Putamen (tissue), 1 donor: Measurements from ENCODE around the gene EYA4.
"Not testable (repeated sequence)": the region's sequence is repeated elsewhere in the genome, so short reads cannot be mapped to it uniquely, and the experiment has no call there.

Experiments
- DNase-seq: peaks from one replicate; pipeline ENCODE4 v3.0.0-alpha.2; 2016; ENCODE audit warnings: low spot score

The EYA4 gene

DNA sequence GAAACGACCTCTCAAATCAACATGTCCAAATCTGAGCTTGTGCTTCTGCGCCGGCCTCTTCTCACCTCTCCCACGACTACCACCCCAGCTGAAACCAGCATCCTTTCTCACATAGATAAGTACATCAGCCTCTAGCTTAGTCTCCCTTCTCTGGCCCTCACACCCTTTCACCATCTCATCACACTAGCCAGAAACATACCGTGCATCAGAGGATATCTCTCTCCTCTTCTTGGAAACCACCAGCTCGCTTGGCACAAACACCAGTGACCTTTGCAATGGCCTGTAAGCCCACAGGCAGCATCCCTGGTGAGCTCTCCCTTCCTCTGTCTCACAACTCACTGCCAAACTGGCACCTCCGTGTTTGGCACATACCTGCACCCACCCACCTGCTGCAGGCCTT is 291.8 kb downstream of the EYA4 start:
- no peak for DNase-seq

DNA sequence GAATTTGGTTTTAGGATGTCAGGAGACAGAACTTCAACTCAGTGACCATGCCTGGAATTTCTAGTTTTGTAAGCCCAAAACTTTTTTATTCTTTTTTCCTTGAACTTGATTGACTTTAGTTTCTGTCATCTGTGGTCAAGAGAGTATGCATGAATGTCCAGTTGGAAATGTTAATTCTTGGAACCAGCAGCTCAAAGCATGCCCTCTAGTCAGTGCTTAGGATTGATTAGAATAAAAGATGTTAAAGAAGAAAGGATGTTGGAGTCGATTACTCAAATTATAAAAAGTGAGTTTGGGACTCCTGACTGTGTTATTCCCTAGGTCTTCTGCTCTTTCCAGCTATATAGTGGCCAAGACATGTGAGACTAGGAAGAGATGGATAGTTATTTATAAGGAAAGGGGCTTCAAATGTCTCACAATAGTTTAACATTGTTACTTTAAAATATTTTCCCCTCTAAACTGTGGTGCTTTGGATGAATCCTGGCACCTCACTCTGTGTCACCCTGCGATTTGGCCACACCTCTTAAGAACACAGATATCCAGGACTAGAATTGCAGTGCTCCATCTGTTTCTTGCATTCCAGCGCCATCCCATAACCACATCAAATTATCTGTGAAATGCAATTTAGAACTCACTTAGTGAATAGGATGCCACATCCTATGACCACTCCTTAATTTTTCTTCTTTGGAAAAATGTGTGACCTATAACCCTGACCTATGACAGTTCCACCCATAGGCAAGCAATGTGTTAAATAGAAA is 298.5 kb downstream of the EYA4 start:
- no peak for DNase-seq

DNA sequence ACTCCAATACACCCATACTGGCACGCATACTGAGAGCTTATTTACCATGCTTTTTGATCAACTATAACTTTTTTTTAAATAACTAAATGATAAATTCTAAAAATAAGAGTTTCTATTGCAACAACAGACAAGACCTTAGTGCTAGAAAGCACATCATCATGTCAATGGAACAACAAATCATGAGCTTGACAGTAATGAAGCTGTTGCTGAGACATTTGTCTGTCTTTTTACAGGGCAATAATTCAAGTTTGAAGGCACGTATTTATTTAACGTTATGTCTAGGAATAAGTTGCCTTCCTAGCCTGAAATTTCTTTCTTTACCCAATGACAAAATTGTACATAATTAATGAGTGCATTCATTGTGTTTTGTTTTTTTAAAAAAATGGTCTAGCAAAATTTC is 299.2 kb downstream of the EYA4 start:
- no peak for DNase-seq

DNA sequence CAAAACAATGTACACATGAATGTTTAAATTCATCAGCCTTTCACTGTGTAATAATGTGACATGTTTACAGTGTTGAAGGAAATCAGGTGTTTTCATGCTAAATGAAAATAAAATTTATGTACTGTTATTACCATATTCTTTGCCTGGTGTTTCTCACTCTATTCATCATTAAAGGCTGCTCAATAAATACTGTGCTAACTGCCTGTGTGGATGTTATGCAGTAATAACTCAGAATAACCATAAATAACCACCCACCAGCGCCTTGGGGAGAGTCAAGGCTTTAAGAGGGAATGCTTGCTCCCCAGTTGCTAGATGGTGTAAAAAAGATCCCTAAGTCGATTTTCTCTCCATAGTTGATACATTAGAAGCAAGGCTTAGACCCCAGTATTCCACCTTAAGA is 299.9 kb downstream of the EYA4 start:
- no peak for DNase-seq

DNA sequence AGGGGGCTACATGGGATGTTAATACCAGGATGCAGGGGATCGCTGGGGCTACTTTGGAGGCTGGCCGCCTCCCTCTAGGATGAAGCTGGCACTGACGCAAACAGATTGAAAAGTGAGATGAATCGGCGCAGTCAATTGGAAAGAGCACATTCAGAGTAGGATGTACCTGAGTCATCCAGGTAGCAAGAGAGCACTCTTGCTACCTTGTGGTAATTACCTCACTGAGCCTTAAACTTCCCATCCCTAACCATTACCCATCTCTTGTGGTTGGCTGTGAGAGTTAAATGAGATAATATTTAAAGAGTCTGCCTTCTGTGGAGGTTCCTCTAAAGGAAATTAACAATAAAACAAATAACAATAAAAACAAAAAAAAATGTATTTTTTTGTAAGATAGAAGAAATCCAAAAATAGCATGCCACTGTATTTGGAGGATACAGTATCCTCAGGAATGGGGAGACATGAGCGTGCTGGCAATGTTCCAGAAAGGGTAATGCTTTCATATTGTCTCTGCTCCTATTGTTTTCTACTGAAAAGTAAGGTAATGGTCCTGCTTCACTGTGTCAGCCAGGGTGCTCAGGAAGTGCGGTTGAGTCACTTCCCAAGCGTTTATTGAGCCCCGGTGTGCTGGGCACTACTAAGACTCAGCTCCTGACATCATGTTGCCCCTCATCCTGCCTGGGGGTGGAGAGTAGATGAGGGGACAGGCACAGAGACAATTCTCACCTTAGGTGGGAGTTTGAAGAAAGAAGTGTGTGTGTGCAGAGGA is 301.1 kb downstream of the EYA4 start:
- DNase-seq = no peak

DNA sequence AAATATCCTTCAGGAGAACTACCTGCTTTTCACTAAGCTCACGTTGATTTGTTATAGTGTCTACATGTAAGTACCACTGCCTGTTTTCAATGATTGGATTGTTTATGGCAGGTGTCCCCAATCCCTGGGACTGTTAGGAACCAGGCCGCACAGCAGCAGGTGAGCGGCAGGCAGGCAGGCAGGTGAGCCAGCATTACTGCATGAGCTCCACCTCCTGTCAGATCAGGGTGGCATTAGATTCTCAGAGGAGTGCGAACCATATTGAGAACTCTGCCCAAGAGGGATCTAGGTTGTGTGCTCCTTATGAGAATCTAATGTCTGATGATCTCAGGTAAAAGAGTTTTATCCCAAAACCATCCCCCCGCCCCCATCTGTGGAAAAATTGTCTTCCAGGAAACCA is 303.3 kb downstream of the EYA4 start:
- DNase-seq = no peak

DNA sequence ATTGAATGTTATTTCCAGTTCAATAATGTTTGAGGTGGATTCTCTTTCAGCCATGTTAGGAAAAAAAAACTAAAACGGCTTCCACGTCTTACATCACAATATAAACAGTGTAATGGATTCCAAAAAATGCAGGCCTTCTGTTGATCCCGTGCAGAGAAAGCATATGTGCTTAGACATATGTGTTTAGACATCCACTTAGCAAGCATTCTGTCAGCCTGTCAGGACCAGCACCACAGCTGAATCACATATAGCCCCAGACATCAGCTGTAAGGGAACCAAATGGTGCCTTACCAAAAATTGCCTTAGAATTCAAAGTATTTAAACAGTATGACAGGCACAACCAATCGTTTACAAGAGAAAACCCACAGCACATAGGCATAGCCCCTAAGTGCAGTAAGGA is 304.9 kb downstream of the EYA4 start:
- no peak for DNase-seq

DNA sequence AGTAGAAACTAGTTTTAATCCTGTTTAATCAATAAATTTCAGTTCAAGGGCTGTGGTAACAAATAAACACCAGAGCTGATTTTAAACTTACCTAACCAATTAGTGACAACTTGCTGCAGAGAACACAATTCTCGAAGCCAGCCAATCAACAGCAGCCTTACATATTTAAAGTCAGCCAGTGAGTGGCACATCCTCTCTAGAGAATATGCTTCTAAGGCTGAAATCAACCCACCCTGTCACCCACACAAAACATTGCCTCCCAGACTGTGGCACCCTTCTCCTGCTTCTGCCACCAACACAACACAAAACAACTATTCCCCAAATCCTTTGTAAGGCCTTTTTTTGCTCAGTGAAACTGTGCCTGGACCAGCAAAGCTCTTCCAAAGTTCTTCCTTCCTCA is 306.0 kb downstream of the EYA4 start:
- DNase-seq = no peak

DNA sequence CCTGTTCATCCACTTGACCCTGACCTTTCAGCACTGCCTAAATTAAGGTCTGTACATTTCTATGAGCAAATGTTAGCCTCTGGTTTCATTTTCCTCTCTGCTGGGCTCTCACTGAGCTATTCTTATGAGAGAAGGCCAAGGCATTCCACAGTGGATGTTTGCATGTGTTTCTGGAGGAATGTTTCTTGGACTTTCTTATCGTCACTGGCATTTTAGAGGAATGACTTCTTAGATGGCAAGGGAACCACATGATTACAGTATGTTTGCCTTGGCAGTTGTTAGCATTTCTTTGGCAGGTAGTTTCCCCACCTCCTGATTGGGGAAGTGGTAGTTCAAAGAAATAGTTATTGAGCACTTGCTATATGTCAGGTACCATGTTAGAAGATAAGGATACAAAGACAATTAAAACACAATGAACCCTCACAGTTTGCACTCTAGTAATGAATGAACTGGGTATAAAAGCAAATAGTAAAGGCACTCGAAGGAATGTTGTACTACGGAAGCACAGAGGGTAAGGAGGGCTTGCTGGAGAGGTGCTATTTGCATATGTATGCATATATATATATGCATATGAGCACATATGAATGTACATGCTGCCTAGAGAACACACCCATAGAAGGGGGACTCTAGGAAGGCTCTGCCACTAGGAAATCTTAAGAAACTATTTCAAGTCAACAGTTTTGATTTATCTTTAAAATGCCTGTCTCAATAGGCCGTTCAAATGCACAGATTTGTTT is 307.4 kb downstream of the EYA4 start:
- DNase-seq = no peak

DNA sequence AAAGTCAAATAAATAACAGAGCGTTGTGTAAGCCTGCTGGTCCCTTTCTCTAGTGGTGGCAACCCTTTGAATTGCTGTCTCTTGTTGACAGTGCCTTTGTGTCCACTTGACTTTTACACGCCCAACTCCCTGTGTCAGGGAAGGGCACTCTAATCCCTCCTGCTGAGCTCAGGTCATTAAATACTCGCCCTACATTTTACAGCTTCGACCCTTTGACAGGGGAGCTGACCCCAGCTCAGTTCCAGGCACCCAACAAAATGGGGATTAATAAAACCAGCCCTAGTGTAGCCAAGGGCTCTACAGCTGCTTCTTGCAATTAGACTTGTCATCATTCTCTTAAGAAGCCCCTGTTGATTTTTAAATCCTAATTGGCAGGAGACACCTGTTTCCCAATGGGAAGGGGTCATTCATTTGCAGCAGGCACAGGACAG is 308.2 kb downstream of the EYA4 start:
- DNase-seq = no peak

DNA sequence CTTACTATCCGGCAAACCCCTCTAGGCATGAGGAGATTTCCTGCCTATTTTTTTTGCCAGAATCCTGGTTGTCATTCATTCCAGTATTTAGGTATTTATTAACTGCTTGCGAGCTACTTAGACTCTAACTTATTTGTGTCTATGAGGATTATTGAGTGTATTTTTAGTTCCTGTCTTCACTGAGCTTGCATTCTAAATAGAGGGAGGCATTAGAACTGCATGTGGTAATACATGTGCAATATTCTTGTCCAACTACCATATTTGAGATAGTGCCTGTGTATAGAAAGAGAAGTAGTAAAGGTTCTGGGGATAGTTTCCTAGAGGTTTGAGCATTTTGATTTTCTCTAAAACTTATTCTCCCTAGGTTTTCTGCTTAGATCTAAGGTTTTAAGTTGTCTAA is 308.9 kb downstream of the EYA4 start:
- no peak for DNase-seq

DNA sequence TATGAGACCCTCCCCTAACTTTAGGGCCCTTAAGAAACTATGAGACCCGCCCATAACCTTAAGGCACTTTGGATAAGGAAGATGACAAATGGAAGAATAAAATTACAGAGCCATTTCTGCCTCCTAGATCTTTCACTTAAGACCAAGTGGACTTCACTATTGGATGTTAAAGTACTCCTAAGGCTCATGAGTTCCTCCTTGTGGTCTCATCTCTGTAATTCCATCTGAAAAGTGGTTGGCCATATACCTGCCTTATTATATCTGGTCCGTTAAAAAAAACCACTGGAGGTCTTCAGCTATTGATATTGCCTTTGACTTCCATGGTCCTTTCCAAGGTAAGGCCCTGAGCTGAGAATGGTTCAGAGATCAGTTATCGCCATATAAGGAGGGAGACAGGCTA is 310.3 kb downstream of the EYA4 start:
- DNase-seq = no peak

DNA sequence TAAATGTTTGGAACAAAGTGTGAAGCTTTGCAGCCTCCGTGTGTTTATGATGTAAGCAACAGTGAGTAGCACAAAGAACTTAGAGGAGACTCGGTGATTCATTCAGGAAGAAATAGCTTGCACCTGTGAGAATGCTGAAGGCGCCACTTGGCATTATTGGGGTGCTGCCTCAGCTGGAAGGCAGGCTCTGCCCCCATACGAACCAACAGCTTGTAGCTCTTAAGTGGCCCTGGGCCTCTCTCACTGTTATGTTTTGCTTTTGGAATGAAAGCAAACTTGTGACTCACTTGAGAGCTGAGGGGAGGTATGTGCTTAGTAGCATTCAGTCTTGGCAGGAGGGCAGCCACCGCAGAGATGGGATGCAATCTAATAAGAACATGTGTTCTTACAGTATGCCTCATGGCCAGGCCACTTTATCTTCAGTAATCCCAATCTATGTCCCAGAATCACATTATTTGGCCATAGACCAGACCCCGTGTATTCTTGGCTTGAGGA is 310.7 kb downstream of the EYA4 start:
- no peak for DNase-seq

DNA sequence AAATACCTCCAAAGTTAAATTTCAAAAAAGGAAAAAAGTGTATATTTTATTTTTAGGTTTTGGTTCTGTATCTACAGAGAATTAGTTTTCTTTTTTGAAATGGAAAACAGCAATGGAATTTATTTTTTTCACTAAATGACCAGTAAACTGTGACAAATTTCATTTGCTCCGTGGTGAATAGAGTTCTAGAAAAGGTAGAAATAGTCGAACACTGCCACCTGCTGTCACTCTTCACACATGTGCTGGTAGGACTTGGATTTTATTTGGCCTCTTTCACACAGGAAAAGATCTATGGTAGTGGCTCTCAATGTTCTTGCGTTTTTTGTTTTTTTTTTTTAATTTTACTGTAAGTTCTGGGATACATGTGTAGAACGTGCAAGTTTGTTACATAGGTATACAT is 312.5 kb downstream of the EYA4 start:
- peak; percentile 13 for DNase-seq

DNA sequence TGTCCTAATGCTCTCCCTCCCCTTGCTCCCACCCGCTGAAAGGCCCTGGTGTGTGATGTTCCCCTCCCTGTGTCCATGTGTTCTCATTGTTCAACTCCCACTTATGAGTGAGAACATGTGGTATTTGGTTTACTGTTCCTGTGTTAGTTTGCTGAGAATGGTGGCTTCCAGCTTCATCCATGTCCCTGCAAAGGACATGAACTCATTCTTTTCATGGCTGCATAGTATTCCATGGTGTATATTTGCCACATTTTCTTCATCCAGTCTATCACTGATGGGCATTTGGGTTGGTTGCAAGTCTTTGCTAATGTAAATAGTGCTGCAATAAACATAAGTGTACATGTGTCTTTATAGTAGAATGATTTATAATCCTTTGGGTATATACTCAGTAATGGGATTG is 313.0 kb downstream of the EYA4 start:
- DNase-seq = not testable (repeated sequence)

DNA sequence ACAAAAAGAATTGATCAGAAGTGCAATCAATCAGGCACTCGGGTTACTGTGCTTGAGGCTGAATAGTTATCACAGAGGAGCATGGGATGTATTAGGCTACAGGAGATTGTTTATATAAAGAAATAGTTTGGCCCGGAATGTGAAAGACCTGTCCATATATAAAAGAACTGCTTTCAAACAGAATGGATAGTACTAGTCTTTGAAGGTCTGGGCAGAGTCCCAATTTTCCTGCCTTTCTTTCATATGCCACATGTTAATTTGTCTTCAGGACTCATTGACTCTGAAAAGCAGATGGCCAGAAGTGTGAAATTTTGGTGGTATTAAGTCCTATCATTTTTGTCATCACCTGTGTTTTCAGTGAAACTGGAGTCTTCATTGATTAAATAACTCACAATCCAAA is 314.5 kb downstream of the EYA4 start:
- no peak for DNase-seq

DNA sequence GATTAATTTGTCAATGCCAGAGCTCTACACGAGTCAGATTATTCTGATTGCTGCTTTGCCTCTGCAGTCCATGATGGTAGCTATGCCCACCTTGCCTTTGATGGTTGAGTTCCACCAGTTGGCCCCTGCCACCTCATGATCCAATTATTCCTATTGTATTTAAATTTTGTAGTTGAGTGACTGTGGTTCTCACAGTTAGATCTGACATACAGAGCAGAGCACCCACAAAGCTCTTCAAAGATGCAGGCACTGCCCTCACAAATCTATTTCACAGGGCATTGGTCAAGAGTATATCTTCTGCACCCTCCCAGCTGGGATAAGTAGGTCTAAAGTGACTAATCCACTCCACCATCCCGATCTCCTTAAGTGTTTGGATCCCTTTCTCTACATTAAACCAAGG is 318.8 kb downstream of the EYA4 start:
- no peak for DNase-seq

DNA sequence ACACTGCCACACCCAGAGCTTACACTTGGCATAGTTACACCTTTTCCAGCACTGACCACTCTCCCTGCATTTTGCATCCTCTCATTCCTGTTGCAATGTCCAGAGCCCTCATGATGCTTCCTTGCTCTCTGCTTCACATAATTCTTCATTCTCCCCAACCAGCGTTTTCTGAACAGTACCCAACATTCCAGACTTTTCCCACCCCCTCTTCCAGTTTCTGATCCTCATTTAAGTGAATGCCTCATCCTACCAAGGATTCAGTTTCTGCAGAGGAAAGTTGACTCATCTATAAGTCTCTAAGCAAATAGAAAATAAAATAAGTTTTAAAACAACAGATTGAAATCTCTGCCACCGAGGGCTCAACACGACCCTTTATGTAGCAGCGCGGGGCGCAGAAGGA is 326.5 kb downstream of the EYA4 start:
- no peak for DNase-seq

DNA sequence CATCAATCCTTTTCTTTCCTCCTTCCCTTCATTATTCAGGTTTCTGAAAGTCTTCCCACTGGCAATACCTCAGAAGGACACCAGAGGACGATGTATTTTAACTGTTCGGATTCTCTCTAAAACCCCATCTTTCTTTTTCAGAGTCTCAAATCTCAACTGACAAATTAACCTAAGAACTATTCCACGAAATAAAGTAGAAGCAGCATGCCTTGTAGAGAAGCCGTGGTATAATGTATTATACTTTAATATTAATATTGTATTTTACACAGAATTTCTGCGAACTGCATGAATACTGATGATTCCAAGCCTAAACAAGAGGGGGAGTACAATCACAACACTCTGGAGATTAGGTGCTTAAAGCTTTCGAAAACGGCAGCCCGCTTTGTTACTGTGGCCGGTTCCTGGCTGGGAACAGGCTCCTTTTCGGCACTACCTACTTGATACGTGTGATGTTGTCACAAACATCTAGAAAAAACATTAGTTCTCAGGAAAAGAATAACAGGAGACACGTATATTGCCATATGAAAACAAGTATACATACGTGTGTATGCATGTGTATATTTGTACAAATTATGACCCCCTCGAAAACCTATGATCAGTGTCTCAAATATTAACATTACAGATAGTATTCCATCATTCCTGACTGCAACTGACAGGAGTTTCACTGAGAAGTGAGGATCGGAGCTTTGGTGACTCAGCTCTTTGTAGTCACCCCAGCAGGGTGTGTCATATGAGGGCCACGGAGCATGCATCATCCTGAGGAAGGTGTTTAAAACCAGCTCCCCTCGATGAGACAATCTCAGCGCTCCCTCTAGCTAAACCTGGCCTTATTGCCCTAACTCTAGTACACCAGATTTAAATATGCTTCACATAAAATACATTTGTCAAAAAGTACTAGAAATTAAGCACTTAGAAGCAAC is 328.1 kb downstream of the EYA4 start:
- DNase-seq = peak; percentile 52

DNA sequence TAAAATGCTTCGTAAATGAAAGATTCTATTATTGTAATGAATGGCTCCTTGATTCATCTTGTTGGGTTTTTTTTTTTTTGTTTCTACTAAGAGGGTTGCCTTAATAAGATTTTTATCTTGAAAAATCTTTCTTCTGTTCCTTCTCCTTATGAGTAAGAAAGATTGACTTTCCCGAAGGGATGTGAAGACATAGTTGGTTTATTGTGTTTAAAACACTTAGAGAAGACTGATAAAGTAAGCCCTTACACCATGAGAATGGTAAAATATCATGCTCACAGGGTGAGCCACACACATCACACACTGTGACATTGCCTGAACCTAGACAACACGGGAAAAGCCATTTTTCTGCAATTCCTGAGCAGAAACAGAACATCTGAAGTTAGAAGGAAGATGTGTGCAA is 330.5 kb downstream of the EYA4 start:
- no peak for DNase-seq

DNA sequence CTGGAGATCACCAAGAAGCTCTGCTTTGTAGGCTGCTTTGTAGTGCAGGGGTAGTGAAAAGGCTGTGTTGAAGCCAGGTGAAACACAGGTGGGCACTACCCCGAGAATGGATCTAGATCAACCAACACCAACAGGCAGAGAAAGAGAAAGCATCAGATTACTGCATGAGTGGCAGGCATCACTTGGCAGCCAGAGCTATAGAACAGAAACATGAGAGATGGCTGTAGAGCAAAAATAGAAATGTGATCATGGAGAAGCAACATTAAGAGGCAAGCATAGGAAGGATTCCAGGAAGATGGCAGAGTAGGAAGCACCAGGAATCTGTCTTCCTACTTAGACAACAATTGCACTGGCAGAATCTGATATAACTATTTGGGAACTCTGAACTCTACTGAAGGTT is 336.7 kb downstream of the EYA4 start:
- DNase-seq = no peak
